Muscle of back (tissue), 13 donors: ENCODE data around the gene DAGLA. TPM values are rescaled to one million over a fixed set of nuclear protein-coding genes. Genes with fewer than 3 reads are reported as not detected.
"Not testable (repeated sequence)": the region's sequence is repeated elsewhere in the genome, so short reads cannot be mapped to it uniquely, and the experiment has no call there.

Source experiments
- DNase-seq, 3 donors: peaks; one replicate each; pipeline versions ENCODE4 v3.0.0 to v3.0.0-alpha.2; 2013
- long read RNA-seq, 9 donors: transcript quantifications; one replicate each; lab custom pipeline, GENCODE V29; 2026
- polyA plus RNA-seq, 10 donors: library from polyadenylated mRNA; unstranded; fragments of 120-200 nt; gene quantifications; one replicate each; pipeline ENCODE4 v1.2.1, GENCODE V29; 2013; ENCODE audit not compliant: insufficient read length in 10 of 10

The DAGLA gene
- polyA plus RNA-seq, result 1 to 10 TPM; 3.8 to 5.8 (median 4.9) TPM
- long read RNA-seq, donor 1, result 0 reads
- long read RNA-seq, donor 2, result 0 reads
- long read RNA-seq, donor 3, result 0 reads
- long read RNA-seq, donor 4, result 0 reads
- long read RNA-seq, donor 5, result 0 reads
- long read RNA-seq, donor 6, partial matches to known transcripts, result 0 of 11 reads
- long read RNA-seq, donor 6, other reads (novel, unspliced or antisense), result 11 of 11 reads
- long read RNA-seq, donor 7, result 0 reads
- long read RNA-seq, donor 8, result 0 reads
- long read RNA-seq, donor 9, result 0 reads

GRCh38 chr11:61679893-61680621 is at the start of gene DAGLA:
TSS of gene DAGLA (plus strand) at chr11:61680391. CDS start at chr11:61720156, 39,765 bp downstream.
- DNase-seq, result peak in 2 of 3 donors; percentile 85 to 90

- DNase-seq, result no peak
Observed at GRCh38 chr11:61632096-61632495, 48.1 kb upstream of the DAGLA start.

GRCh38 chr11:61635304-61635703 is 44.9 kb upstream of the DAGLA start:
- DNase-seq, result no peak

- DNase-seq, result no peak
Observed at GRCh38 chr11:61635787-61636186, 44.4 kb upstream of the DAGLA start.

GRCh38 chr11:61636676-61637075 is 43.5 kb upstream of the DAGLA start:
- DNase-seq, result no peak

- no peak for DNase-seq
Observed at GRCh38 chr11:61637277-61637676, 42.9 kb upstream of the DAGLA start.

GRCh38 chr11:61639816-61640443 is 40.3 kb upstream of the DAGLA start:
- DNase-seq, result no peak

- no peak for DNase-seq
Observed at GRCh38 chr11:61642162-61642561, 38.0 kb upstream of the DAGLA start.

- no peak for DNase-seq
Observed at GRCh38 chr11:61645179-61645868, 34.9 kb upstream of the DAGLA start.

GRCh38 chr11:61647529-61647928 is 32.7 kb upstream of the DAGLA start:
- DNase-seq, result no peak

GRCh38 chr11:61650781-61651571 is 29.2 kb upstream of the DAGLA start:
- peak; percentile 74 to 80 (median 75) for DNase-seq

GRCh38 chr11:61652135-61652534 is 28.1 kb upstream of the DAGLA start:
- no peak for DNase-seq

- DNase-seq, result no peak
Observed at GRCh38 chr11:61654397-61654829, 25.8 kb upstream of the DAGLA start.

- not testable (repeated sequence) for DNase-seq
Observed at GRCh38 chr11:61655266-61656159, 24.7 kb upstream of the DAGLA start.

GRCh38 chr11:61656347-61657077 is 23.7 kb upstream of the DAGLA start:
- no peak for DNase-seq

- no peak for DNase-seq
Observed at GRCh38 chr11:61657566-61658290, 22.5 kb upstream of the DAGLA start.

- DNase-seq, result no peak
Observed at GRCh38 chr11:61659413-61660196, 20.6 kb upstream of the DAGLA start.

GRCh38 chr11:61660997-61661396 is 19.2 kb upstream of the DAGLA start:
- not testable (repeated sequence) for DNase-seq
